HG03571 (cell line): Measurements from ENCODE around the gene SPEM1.
A peak's percentile ranks its signal among the peaks of the same experiment; 100 is the strongest.

Source experiments
- ATAC-seq: cut with Tn5 transposase; IDR thresholded peaks from one replicate; pipeline ENCODE4 v1.9.1; 2021; ENCODE audit not compliant: unreplicated experiment

The SPEM1 gene, protein sequence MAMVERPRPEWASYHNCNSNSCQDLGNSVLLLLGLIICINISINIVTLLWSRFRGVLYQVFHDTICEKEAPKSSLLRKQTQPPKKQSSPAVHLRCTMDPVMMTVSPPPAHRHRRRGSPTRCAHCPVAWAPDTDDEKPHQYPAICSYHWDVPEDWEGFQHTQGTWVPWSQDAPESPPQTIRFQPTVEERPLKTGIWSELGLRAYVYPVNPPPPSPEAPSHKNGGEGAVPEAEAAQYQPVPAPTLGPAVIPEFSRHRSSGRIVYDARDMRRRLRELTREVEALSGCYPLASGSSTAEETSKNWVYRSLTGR

GRCh38 chr17:7419819-7420610 is at the start of gene SPEM1:
Gene SPEM1 (plus strand): TSS chr17:7420324. CDS start chr17:7420385, 61 bp downstream.
- no peak for ATAC-seq

- no peak for ATAC-seq
Observed at GRCh38 chr17:7370853-7371252, 49.3 kb upstream of the SPEM1 start.

DNA sequence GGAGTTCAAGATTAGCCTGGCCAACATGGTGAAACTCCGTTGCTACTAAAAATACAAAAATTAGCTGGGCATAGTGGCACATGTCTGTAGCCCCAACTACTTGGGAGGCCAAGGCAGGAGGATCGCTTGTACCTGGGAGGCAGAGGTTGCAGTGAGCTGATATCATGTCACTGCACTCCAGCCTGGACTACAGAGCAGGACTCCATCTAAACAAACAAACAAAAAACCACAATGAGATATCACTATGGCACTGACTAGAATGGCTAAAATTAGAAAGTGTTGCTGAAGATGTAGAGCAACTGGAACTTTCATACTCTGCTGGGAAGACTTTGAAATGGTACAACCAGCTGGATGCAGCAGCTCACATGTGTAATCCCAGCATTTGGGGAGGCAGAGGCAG is 45.8 kb upstream of the SPEM1 start:
- no peak for ATAC-seq

DNA sequence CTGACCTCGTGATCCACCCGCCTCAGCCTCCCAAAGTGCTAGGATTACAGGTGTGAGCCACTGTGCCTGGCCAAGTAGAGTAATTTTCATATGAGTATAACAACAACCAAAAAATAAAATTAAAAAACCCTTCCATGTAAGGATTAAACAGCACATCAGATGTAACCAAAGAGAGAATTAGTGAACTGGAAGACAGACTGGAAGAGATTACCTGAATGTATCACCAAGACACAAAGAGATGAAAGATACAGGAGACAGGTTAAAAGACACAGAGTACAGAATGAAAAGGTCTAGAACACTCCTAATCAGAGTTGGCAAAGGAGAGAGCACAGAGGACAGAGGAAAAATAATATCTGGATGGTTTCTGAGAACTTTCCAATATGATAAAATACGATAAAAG is 41.0 kb upstream of the SPEM1 start:
- no peak for ATAC-seq

DNA sequence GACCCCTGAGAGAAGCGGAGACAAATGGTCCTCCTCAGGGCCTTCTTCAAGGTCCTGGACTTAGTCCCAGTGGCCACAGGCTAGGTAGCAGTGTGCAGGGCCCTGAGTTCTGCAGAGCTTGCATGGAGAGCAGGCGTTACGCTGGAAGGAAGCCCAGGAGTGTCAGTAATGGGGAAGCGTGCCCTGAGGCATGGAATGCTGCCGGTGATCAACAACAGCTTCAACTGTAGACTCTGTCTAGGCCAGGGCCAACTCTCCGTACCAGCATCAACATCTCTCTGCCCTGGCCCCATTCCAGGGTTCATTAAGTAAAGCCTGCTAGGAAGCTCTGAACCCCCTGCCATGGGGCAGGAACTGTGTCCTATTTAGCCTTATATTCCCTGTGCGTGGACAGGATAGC is 39.8 kb upstream of the SPEM1 start:
- no peak for ATAC-seq

DNA sequence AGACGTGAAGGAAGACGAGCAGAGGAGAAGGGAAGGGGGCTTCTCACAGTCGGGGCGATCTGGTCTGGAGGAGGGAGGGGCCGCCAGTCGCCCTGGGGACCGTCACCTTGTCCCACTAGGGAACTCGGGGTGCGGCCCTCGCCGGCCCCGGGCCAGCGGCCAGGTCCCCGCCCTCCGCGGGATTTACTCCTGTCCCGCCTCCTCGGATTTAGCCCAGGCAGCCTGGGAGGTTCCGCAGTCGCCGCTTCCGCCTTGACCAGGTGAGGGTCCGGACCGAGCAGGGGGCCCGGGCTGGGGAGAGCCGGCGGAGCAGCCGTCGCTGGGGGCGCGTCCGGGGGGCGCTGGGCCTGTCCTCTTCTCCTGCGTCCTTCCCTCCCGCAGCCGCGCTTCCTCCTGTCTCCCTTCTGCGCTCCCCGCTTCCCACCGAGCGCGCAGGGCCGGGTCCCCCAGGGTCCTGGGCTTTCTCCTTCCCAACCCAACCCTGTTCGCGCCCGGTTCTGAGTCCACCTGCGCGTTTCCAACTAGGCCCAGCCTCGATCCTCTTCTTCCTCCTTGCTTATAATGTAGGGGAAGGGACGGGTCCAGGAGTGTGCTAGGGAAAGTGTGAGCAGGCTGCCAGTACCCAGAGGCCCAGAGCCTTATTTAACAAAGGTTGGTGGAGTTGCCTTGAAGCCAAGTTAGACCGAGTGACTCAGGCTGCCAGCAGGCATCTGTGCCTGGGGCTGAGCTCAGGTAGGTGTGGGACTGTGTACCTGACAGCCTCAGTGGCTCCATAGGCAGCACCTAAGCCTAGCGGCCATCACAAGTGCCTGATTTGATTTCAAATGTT is 39.1 kb upstream of the SPEM1 start, which contains the start of gene TNK1:
TSS of gene TNK1 (plus strand) at position 235 of the 829 bp plus-strand sequence. CDS start 1,838 bp downstream, outside the sequence.
- ATAC-seq, result no peak

GRCh38 chr17:7382901-7383300 is 37.2 kb upstream of the SPEM1 start:
- ATAC-seq, result no peak

DNA sequence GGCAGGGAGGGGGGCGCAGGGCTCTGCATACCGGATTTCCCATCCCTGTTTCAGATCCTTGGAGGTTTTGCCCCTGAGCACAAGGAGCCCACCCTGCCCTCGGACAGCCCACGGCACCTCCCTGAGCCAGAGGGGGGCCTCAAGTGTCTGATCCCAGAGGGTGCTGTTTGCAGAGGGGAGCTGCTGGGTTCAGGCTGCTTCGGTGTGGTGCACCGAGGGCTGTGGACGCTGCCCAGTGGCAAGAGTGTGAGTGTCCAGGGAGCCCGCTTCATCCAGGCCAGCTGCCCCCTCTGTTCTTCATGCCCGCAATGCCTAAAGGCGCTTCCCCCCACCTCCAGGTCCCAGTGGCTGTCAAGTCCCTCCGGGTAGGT is 36.8 kb upstream of the SPEM1 start:
- no peak for ATAC-seq

DNA sequence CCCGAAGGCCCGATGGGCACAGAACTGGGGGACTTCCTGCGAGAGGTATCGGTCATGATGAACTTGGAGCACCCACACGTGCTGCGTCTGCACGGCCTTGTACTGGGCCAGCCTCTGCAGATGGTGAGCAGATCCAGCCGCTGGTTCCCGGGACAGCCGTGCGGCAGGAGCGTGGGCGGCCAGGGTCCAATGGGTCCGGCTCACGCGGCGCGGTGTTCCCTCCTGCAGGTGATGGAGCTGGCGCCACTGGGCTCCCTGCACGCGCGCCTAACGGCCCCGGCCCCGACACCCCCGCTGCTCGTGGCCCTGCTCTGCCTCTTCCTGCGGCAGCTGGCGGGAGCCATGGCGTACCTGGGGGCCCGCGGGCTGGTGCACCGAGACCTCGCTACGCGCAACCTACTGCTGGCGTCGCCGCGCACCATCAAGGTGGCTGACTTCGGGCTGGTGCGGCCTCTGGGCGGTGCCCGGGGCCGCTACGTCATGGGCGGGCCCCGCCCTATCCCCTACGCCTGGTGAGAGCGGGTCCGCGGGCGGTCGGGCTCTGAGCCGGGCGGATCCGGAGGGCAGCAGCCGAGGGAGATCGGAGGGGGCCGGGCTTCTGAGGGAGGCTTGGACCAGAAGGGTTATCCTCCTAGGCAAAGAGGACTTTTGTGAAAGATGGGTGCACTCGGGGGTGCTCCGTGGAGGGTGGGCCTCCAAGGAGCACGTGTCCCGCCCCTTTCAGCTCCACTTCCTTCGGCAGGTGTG is 36.2 kb upstream of the SPEM1 start:
- peak; percentile 71 for ATAC-seq

GRCh38 chr17:7384489-7385081 is 35.5 kb upstream of the SPEM1 start:
- no peak for ATAC-seq

- ATAC-seq, result no peak
Observed at GRCh38 chr17:7388856-7389255, 31.3 kb upstream of the SPEM1 start.

DNA sequence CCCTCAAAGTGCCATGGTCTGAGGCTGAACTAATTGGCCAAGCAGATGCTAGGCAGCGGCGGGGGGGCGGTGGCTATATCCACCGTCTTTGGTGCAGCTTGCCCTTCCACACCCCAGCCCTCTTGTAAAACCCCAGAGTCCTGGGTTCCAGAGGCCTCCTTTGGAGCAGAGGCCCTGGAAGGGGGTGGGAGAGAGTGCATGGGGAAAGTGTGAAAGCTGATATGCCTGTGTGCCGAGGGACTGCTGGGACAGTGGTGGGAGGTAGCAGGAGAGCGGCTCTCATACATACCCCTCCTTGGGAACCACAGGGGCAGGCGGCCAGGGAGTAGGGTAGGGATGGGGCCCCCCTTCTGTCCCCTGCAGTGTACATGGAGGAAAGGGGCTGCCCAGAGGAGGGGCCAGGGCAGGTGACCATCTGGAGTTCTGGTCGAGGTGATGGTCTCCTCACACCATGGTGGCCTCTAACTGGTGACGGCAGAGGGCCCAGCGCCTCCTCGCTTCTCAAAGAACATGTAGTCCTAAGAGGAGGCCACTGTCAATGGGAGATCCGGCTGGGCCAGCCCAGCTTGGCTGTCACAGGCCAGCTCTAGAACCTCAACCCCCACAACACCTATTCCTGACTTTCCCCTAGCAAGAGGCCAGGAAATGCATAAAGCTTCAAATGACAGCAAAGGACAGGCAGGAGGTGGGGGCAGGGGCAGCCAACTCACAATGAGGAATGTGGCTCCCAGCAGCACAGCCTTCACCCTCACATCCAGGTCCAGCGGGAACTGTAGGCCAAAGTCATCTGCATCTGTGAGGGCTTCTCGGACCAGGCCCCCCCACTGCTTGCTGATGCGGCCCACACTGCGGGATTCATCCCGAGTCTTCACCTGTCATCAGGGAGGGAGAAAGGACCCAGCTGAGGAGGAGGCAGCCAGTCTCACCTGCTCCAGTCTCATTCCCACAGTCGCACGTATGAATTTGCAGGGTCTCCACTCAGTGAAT is 29.9 kb upstream of the SPEM1 start:
- ATAC-seq, result no peak

DNA sequence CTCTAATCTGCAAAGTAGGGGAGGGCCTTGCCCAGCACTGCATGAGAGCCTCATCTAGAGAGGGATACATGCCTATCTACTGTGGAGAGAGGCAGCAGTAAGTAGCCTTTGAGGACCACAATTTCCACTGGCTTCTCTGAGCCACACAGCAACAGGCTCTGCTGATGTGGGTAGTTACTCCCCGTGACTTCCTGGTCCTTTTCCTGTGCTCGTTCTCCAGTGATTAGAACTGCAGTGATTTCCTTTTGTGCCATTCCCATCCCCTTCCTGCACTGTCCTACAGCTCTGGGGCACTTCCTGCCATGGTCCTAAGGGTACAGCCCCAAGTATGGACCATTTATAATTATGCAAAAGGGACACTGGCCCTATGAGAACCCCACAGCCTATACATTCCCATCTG is 28.8 kb upstream of the SPEM1 start:
- no peak for ATAC-seq

DNA sequence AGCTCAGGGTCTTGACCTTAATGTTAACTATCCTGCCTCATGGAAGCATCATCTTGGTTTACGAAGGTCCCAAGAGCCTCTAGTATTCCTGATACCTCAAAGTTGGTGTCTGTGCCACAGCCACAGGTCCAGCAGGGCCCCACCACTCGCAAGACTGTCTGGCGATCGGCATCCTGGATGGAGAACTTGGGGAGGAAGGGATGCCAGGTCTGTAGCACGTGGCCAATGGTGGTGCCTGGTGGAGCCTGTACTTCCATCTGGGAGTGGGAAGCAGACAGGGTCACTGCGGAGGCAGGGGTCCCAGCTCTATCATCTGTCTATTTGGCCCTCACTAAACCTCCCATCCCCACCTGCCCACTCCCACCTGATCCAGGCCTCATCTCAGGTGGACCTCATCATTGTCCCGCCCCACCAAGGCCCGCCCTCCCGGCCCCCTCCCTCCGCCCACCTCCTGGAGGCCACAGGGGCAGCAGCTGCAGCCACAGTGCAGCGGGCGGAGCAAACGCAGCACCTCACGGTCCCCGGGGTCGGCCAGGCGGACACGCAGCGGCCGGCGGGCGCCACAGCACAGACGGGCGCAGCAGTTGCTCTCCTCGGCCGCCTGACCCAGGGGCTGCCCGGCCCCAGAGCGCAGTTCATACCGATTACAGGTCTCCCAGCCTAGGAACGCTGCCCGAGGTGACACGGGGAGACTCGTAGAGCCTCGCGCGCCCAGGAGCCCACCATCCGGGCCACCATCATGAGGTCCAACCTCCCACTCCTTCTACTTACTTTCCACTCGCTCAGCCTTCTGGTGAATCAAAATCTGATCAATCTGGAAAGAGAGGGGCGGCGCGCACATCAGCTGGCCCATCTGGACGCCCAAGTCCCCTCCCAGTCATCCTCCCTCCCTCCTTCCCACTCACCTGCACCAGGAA is 27.2 kb upstream of the SPEM1 start:
- ATAC-seq, result no peak

DNA sequence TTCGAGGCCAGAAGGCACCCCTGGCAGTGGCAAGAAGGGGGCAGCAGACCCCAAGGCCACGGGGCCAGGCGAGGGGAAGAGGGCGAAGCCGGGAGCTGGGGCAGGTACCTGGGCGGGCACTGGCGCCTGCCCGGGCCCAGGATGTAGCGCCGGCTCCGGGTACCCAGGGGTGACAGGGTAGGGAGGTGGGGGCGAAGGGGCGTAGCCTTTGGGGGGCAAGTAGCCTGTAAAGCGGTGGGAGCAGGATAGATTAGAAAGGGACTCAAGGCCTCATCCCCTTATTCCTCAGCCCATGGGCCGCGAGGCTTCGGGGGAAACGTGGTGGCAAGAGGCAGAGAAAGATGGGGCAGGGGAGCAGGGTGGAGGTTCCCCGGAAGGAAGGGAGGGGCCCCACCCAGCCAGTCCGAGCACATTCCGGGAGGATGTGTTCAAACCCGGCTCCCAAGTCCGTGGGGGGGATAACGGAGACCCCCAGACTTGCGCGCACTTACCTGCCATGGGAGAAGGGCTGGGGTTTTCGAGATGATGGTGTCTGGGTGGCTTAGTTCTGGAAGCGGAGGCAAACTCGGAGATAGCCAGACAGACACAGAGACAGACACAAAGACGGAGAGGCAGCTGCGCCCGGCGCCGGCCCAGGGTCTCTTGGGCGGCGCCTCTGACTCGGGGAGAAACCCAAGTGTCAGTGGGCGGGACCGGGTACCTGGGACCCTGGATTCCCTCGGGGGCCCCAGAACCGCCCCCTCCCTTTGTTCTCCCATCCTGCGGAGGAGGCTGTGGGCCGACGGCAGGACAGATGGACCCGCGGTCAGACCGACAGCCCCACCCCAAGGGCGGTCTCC is 26.3 kb upstream of the SPEM1 start:
- ATAC-seq, result peak; percentile 41

GRCh38 chr17:7394452-7395191 is 25.5 kb upstream of the SPEM1 start, which contains the start of gene PLSCR3:
Gene PLSCR3 (minus strand): TSS chr17:7394525. CDS start chr17:7394110, 415 bp downstream.
- ATAC-seq, result peak; percentile 71
